K562 (cell line): ENCODE data around the gene LILRA2. TPM values are rescaled to one million over a fixed set of nuclear protein-coding genes. Genes with fewer than 3 reads are reported as not detected.

Experiments
- ARHGAP35 ChIP-seq: fragments of 450-650 bp; IDR thresholded peaks from 2 replicates; pipeline ENCODE4 v1.6.1; 2018; ENCODE audit not compliant: partially characterized antibody
- C11orf30 ChIP-seq: fragments of 450-650 bp; IDR thresholded peaks from 2 replicates; pipeline ENCODE4 v1.6.1; 2016; ENCODE audit warnings: low read depth, mild to moderate bottlenecking
- CHD1 ChIP-seq: fragments of 200-600 bp; sonication (generic); IDR thresholded peaks from one replicate; pipeline ENCODE4 v1.6.1; 2012; ENCODE audit warnings: mild to moderate bottlenecking, moderate library complexity, low read length, inconsistent platforms
- E2F1 ChIP-seq: sonication (generic); formaldehyde crosslinking; IDR thresholded peaks from 2 replicates; pipeline ENCODE4 v1.8.1; 2023; ENCODE audit warnings: mild to moderate bottlenecking, missing genetic modification reagents, moderate library complexity
- E2F3 ChIP-seq: fragments of 250-450 bp; sonication (Bioruptor Pico); IDR thresholded peaks from 2 replicates; pipeline ENCODE4 v1.4.0; 2020; ENCODE audit warnings: mild to moderate bottlenecking
- HMBOX1 ChIP-seq: sonication (generic); IDR thresholded peaks from 2 replicates; pipeline ENCODE4 v1.6.1; 2016
- HNRNPH1 ChIP-seq: fragments of 200-400 bp; formaldehyde crosslinking; optimal IDR thresholded peaks from 2 replicates; pipeline ENCODE3; 2017; ENCODE audit warnings: low read depth, mild to moderate bottlenecking, low read length, moderate library complexity
- MAFF ChIP-seq: IDR thresholded peaks from 2 replicates; pipeline ENCODE4 v1.6.1; 2012; ENCODE audit warnings: low read length, improper control_type of control experiment
- MCM5 ChIP-seq: fragments of 450-650 bp; IDR thresholded peaks from 2 replicates; pipeline ENCODE4 v1.6.1; 2016; ENCODE audit warnings: low read depth
- MEIS2 ChIP-seq: fragments of 450-650 bp; IDR thresholded peaks from 2 replicates; pipeline ENCODE4 v1.6.1; 2014; ENCODE audit warnings: mild to moderate bottlenecking; ENCODE audit not compliant: partially characterized antibody
- MYC ChIP-seq, 2 experiments: fragments of 250-450 bp in 1 of 2; sonication (Bioruptor Pico) in 1 of 2; IDR thresholded peaks; 2 replicates each; pipeline versions ENCODE4 v1.5.1 to v1.6.1; 2012 to 2021; ENCODE audit warnings: low read depth in 2 of 2, borderline replicate concordance in 1 of 2, improper control_type of control experiment in 1 of 2, low read length in 1 of 2, mild to moderate bottlenecking in 1 of 2, moderate library complexity in 1 of 2
- ZBTB43 ChIP-seq: sonication (generic); formaldehyde crosslinking; IDR thresholded peaks from 2 replicates; pipeline ENCODE4 v1.8.0; 2023; ENCODE audit warnings: mild to moderate bottlenecking, missing genetic modification reagents
- ZC3H8 ChIP-seq: fragments of 450-650 bp; IDR thresholded peaks from 2 replicates; pipeline ENCODE4 v1.6.1; 2017
- polyA plus RNA-seq, 8 experiments: library from polyadenylated mRNA; depleted of rRNA in 4 of 8; stranded (reverse) in 5 of 8; unstranded in 3 of 8; fragments of >200 nt; fragmentation: Nextera tagmentation in 2 of 8; fragmentation: Illumina TruSeq in 1 of 8; extraction: Ambion mirVana in 2 of 8; extraction: Trizol in 1 of 8; gene quantifications; 2 replicates each; pipeline versions ENCODE4 v1.2.1 to v1.2.3, GENCODE V29; 2011 to 2014; ENCODE audit warnings: inconsistent platforms in 1 of 8, missing spikeins in 1 of 8
- total RNA-seq, 7 experiments: library from RNA; depleted of rRNA in 6 of 7; stranded (reverse); fragments of >200 nt in 6 of 7; fragmentation: Illumina TruSeq in 2 of 7; extraction: Trizol in 2 of 7; gene quantifications; 2 replicates each; pipeline versions ENCODE4 v1.2.1 to v1.2.3, GENCODE V29; 2011 to 2021; ENCODE audit warnings: low replicate concordance in 1 of 7

Gene LILRA2
- total and polyA plus RNA-seq, 9 of the 15 experiments (the other 6 are each of a cell fraction or from before 2014, with no cell fraction given): 0.32 to 2.1 (median 0.96) TPM

- TF ChIP-seq MAFF (0 out of 2 replicates have a peak, but pooled peaks have one; percentile 11), ARHGAP35 (peak; percentile 87), MYC (IDR thresholded peaks at IDR 0.05; ENCODE audit: low read depth, low read length) (peak; percentile 10; the same call in 1 of the 2 replicates), MYC (CRISPR knock-in tag; IDR thresholded peaks at IDR 0.05; ENCODE audit: borderline replicate concordance, low read depth) (no peak), ZBTB43 (CRISPR knock-in tag) (no peak), HMBOX1 (0 out of 2 replicates have a peak, but pooled peaks have one; percentile 12), MEIS2 (no peak), CHD1 (no peak), ZC3H8 (no peak), C11orf30 (no peak), HNRNPH1 (no peak), E2F1 (no peak), E2F3 (no peak), MCM5 (no peak)
These were observed 46.6 kb upstream of the LILRA2 start (continued) for GRCh38 chr19:54526972-54527371.
